GM12801 (cell line): ENCODE measurements around the gene GPT2.

Source experiments
- CTCF ChIP-seq: IDR thresholded peaks from one replicate; pipeline ENCODE4 v1.5.1; 2011; ENCODE audit warnings: control low read depth; ENCODE audit not compliant: insufficient read length; ENCODE audit errors: extremely low read depth

The GPT2 gene

DNA sequence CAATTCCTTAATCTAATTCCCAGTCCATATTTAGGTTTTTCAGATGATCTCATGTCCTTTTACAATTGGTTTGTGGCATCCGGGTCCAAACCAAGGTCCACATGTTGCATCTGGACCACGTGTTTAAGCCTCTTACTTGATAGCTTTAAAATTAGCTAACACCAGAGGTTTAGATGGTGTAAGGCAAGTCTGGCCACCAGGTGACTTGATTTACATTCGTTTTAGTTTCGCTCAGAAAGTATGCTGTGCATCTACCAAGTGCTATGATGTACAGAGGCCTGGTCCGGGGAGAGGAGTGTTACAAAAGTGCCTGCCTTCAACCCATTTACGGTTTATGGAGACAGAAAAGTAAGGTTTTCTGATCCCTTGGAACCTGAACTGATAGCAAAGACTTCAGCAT is 90.2 kb downstream of the GPT2 start:
- no peak for TF ChIP-seq CTCF

- TF ChIP-seq CTCF: no peak
Measured at GRCh38 chr16:46975165-46975564, 91.0 kb downstream of the GPT2 start.

DNA sequence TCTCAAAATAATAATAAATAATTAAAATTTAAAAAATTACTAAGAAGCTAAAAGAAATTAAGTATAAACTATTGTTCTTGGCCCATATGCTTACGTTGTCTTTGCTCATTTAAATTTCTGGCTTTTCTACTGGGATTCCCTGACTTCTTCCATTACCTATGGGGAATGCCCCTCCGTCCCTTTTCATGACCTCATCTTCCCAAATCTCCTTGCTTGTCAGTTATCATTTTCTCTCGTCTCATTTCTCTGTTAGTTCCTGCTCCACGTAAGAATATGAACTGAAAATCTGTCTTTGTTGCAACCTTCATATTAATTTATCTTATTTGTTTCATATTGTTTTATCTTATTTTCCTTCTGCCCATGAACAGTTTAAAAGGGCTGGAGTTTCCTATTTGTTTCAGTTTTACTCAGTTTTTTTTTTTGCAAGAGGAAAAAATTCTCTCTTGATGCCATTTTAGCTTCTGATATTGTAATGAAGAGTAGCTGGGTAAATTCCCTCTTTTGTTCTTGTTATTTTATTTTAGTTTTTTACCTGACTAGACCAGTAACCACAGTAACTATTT is 91.8 kb downstream of the GPT2 start:
- TF ChIP-seq CTCF: no peak

- TF ChIP-seq CTCF: no peak
Measured at GRCh38 chr16:46976550-46976949, 92.4 kb downstream of the GPT2 start.
